ENCODE data around the gene COL19A1.

The COL19A1 gene

GRCh38 chr6:70133246-70133645 is 266.9 kb downstream of the COL19A1 start:
- DNase-seq, result no peak

DNA sequence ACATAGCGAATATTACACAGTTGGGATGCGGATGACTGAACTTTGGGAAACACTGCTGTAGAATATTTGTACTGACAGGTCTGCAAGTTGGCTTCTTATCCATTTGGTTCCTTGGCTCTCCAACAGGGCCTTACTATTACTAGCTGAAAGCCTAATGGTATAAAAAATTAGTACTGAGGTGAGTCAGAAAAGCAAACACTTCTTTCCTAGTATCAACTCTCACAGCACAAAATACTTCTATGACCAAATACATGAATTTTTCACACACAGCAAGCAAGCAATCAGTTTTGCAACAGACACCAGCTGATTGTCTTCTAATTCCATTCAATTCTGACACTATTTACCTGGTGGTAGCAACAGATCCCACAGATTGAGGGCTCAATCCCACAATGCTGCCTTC is 268.2 kb downstream of the COL19A1 start:
- DNase-seq, result no peak

- no peak for DNase-seq
These were observed 269.1 kb downstream of the COL19A1 start for GRCh38 chr6:70135219-70136160.

DNA sequence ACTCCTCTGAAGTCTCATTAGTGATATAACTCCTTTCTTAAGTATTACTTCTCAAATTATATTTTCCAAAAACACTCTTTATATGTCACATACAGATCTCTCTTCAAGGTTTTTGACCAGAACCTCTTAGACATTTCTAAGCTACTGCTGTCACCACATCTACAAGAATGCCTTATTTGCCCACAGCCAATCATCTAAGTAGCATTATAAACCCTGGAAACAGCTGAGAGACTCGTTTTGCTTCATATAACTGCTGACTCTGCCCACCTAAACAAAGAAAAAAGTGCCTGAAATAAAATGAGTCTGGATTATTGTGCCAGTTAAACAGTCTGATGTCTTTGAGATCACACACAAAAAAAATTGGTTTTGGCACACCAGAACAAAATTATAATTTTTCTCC is 270.6 kb downstream of the COL19A1 start:
- no peak for DNase-seq

DNA sequence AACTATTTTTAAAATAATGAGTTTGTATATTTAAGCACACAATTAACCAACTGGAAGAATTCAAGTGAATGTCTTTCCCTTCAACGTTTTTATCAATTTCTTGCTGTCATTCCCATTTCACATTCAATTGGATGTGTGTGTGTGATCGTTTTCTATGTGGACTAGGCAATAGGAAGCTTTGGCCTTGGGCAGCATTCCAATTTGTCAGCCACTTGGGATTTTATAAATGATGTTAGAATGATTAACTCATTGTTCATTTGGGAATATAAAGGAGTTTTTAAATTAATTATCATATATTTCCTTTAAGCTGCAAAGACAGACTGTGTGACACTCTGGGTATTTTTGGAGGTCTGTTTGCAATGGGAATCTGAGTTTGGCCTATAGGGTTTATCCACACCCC is 274.1 kb downstream of the COL19A1 start:
- no peak for DNase-seq

GRCh38 chr6:70142034-70142433 is 275.7 kb downstream of the COL19A1 start:
- no peak for DNase-seq

DNA sequence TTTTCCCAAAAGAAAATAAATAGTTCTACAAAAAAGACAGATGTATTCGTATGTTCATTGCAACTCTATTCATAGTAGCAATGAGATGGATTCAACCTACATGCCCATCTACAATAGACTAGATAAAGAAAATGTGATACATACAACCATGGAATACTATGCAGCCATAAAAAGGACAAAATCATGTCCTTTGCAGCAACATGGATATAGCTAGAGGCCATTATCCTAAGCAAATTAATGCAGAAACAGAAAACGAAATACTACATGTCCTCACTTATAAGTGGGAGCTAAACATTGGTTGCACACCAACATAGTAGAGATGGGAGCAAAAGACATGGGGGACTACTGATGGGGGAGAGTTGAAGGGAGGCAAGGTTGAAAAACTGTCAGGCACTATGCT is 278.8 kb downstream of the COL19A1 start:
- DNase-seq, result no peak

GRCh38 chr6:70149209-70149788 is 282.9 kb downstream of the COL19A1 start:
- no peak for DNase-seq

DNA sequence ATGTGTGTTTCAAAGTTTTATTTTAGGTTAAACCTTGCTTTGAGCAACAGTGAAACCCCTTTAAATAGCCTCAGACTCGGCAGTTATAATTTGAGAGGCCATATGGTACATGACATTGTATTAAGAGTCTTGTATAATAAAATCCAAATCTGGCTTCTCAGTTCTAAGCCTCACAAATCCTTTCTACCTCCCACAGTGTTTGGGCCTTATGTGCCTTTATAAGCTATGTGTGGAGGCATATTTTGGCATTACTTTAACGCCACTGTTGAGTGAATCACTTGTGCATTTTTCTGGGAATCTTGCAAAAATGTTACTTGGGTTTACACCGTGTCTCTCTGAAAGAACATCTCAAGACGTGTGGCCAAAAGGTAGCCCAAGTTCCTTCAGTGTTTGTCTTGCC is 284.2 kb downstream of the COL19A1 start:
- DNase-seq, result no peak

GRCh38 chr6:70151616-70152015 is 285.3 kb downstream of the COL19A1 start:
- DNase-seq, result no peak

- no peak for DNase-seq
These were observed 286.4 kb downstream of the COL19A1 start for GRCh38 chr6:70152786-70153185.

- DNase-seq, result no peak
These were observed 290.7 kb downstream of the COL19A1 start for GRCh38 chr6:70157086-70157485.

- no peak for DNase-seq
These were observed 293.9 kb downstream of the COL19A1 start for GRCh38 chr6:70160276-70160675.

DNA sequence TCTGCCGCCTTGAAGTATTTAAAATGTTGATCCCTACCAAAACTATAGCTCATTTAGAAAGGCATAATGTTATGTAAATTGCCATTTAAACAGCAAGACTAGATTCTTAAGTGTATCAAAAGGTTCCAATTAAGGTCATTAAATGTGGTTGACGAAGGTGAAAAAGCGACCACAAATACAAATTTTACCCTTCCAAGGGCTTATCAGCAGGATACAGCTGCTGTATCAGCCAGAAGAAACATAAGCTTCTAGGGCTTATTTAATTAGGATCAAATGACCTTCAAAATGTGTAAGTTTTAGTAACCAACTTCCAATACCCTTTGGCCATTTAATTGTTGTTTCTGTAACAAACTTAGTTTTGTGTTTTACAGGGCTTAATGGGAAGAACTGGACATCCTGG is 296.6 kb downstream of the COL19A1 start:
- no peak for DNase-seq

DNA sequence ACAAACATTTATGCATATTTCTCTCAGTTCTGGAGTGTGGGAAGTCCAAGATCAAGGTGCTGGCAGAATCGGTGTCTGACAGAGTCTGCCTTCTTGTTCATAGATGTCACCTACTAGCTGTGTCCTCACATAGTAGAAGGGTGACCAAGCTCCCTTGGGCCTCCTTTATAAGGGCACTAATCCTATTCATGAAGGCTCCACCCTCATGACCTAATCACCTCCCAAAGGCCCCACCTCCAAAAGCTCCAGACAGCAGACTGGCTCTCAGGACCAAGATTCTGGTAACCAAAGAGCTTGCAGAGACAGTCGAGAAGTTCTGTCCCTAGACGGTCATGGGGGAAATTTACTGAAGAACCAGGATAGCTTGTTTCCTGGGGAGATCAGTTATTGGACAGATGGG is 297.4 kb downstream of the COL19A1 start:
- DNase-seq, result no peak

DNA sequence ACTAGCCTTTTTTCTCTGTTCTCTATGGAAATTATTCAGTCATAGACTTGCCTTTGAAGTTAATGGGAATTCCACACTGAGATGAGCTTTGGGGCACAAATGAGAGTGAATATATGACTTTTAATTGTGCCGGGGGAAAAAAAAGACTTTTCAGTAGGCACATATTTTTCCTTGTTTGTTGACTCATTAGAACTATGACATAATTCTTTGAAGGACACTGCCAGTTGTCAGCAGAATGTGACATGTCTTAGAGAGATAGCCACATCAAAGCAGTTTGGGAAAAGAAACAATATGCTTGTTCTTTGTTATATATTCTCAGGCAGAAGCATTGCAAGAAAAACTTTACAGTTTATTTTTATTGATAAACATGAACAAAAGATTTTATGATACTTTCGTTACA is 298.2 kb downstream of the COL19A1 start:
- no peak for DNase-seq

DNA sequence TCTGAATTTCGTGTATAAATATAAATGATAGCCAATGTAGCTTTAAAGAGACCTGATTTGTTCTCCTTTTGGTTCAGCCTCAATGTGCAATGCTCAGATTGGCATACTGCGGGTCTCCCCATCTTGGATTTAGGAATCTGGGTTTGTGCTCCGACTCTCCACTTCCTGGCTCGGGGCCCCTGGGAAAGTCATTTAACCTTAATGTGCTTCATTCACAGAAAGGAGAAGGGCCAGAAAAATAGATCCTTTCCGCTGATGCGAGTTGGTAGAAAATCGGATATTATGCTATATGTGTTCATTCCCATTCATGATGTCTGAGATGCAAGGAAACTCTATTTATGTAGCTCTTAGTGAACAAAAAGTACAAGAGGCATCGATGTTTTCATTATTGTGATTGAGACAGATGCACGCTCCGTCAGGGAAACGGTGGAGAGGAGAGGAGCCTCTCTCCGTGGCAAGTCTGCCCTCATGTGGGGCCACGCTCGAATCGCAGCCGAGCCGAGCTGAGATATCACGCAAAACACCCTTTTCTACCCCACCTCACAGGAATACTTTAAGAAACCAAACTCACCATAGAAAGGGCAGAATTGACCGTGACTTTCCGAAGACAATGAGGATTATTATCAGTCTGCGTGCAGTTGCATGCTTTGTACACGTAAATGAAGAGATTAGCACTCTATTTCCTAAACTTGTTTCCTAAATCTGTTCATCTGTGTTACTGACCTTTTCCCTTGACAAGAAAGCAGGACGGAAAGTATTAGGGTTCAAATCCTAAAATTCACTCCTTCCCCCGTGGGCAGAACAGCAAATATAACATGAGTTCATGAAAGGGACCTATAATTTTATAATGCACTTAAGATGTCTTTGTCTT is 300.0 kb downstream of the COL19A1 start:
- no peak for DNase-seq

GRCh38 chr6:70168681-70169377 is 302.5 kb downstream of the COL19A1 start:
- no peak for DNase-seq

GRCh38 chr6:70171236-70171635 is 304.9 kb downstream of the COL19A1 start:
- no peak for DNase-seq

DNA sequence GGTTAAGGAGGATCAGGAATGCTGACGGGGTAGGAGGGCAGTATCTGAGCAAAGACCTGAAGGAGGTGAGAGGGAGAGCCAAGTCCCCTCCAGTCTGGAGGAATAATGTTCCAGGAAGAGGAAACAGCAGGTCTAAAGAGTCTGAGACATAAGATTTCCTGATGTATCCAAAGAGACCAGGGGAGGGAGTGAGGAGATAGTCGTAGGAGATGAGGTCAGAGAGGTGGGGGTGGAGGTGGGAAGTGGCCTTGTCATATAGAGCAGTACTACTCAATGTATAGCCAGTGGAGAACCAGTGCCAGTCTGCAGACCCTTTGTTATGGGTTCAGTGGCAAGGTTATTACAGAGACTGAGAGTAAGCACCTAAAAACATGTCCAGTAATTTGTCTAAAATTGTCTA is 305.9 kb downstream of the COL19A1 start:
- no peak for DNase-seq

DNA sequence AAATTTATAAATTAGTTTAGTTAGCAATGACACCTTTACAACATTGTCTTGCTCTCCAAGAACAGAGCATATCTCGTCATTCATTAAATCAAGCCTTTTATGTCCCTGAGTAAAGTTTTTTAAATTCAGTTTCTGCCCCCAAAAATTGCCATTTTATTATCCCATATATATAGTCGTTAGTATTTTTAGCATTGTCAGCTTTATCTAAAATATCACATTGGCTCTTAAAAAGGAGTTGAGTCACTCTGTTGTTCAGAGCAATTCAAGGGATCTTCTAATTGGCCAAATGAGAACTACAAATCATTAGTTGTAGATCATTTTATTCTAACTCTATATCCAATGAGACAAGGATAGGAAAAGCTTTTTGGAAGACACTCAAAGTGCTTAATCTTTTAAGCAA is 309.4 kb downstream of the COL19A1 start:
- no peak for DNase-seq

GRCh38 chr6:70176842-70177550 is 310.6 kb downstream of the COL19A1 start:
- no peak for DNase-seq
